ENCODE results near the gene SMG6.
A peak's percentile ranks its signal among the peaks of the same experiment; 100 is the strongest.
"Not testable (repeated sequence)": the region's sequence is repeated elsewhere in the genome, so short reads cannot be mapped to it uniquely, and the experiment has no call there.

The SMG6 gene

GRCh38 chr17:2210726-2211125, 92.9 kb downstream of the SMG6 start:
- no peak for DNase-seq (ENCODE audit: extremely low read depth in 1 of 2, low read depth in 1 of 2)

GRCh38 chr17:2207815-2208515, 95.6 kb downstream of the SMG6 start:
- DNase-seq (ENCODE audit: extremely low read depth in 1 of 2, low read depth in 1 of 2), result no peak

- DNase-seq (ENCODE audit: extremely low read depth in 1 of 2, low read depth in 1 of 2), result no peak
These were observed 99.2 kb downstream of the SMG6 start for GRCh38 chr17:2204393-2204792.

GRCh38 chr17:2203818-2204217, 99.8 kb downstream of the SMG6 start:
- DNase-seq (ENCODE audit: extremely low read depth in 1 of 2, low read depth in 1 of 2), result no peak

GRCh38 chr17:2202996-2203575, 100.5 kb downstream of the SMG6 start:
- DNase-seq (ENCODE audit: extremely low read depth in 1 of 2, low read depth in 1 of 2), result no peak

- DNase-seq (ENCODE audit: extremely low read depth in 1 of 2, low read depth in 1 of 2), result no peak
These were observed 101.1 kb downstream of the SMG6 start for GRCh38 chr17:2202302-2202995.

GRCh38 chr17:2199386-2199785, 104.2 kb downstream of the SMG6 start:
- not testable (repeated sequence) for DNase-seq (ENCODE audit: extremely low read depth in 1 of 2, low read depth in 1 of 2)

- no peak for DNase-seq (ENCODE audit: extremely low read depth in 1 of 2, low read depth in 1 of 2)
These were observed 104.7 kb downstream of the SMG6 start for GRCh38 chr17:2198927-2199326.

GRCh38 chr17:2197271-2197670, 106.3 kb downstream of the SMG6 start:
- no peak for DNase-seq (ENCODE audit: extremely low read depth in 1 of 2, low read depth in 1 of 2)

- no peak for DNase-seq (ENCODE audit: extremely low read depth in 1 of 2, low read depth in 1 of 2)
These were observed 107.9 kb downstream of the SMG6 start for GRCh38 chr17:2195729-2196128.

GRCh38 chr17:2194889-2195335, 108.7 kb downstream of the SMG6 start:
- DNase-seq (ENCODE audit: extremely low read depth in 1 of 2, low read depth in 1 of 2), result no peak

GRCh38 chr17:2192367-2193057, 111.1 kb downstream of the SMG6 start:
- peak; percentile 44 to 50 for DNase-seq (ENCODE audit: extremely low read depth in 1 of 2, low read depth in 1 of 2)

- no peak for DNase-seq (ENCODE audit: extremely low read depth in 1 of 2, low read depth in 1 of 2)
These were observed 111.8 kb downstream of the SMG6 start for GRCh38 chr17:2191785-2192184.

GRCh38 chr17:2191227-2191626, 112.4 kb downstream of the SMG6 start:
- no peak for DNase-seq (ENCODE audit: extremely low read depth in 1 of 2, low read depth in 1 of 2)

GRCh38 chr17:2190014-2190413, 113.6 kb downstream of the SMG6 start:
- no peak for DNase-seq (ENCODE audit: extremely low read depth in 1 of 2, low read depth in 1 of 2)

GRCh38 chr17:2188971-2189630, 114.5 kb downstream of the SMG6 start:
- no peak for DNase-seq (ENCODE audit: extremely low read depth in 1 of 2, low read depth in 1 of 2)

- DNase-seq (ENCODE audit: extremely low read depth in 1 of 2, low read depth in 1 of 2), result no peak
These were observed 115.8 kb downstream of the SMG6 start for GRCh38 chr17:2187758-2188157.

- no peak for DNase-seq (ENCODE audit: extremely low read depth in 1 of 2, low read depth in 1 of 2)
These were observed 116.6 kb downstream of the SMG6 start for GRCh38 chr17:2186937-2187336.

GRCh38 chr17:2184993-2185931, 118.3 kb downstream of the SMG6 start:
- no peak for DNase-seq (ENCODE audit: extremely low read depth in 1 of 2, low read depth in 1 of 2)

GRCh38 chr17:2183346-2183745, 120.2 kb downstream of the SMG6 start:
- no peak for DNase-seq (ENCODE audit: extremely low read depth in 1 of 2, low read depth in 1 of 2)
